ENCODE measurements around the gene ANKRD28.

DNA sequence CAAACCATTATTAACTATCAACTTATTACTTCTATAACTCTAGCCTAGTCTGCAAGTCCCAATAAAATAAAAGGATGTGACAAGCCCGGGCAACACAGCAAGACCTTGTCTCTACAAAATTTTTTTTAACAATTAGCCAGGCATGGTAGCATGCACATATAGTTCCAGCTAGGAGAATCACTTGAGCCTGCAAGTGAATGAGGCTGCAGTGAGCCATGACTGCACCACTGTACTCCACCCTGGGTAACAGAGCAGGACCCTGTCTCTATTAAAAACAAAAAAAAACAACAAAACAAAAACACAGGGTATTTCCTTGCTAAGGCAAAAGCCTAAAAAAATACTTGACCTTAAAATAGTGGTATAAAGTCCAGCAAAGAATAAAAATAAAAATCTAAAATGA, 31.4 kb downstream of the ANKRD28 start:
- TF ChIP-seq, protein P1, sequence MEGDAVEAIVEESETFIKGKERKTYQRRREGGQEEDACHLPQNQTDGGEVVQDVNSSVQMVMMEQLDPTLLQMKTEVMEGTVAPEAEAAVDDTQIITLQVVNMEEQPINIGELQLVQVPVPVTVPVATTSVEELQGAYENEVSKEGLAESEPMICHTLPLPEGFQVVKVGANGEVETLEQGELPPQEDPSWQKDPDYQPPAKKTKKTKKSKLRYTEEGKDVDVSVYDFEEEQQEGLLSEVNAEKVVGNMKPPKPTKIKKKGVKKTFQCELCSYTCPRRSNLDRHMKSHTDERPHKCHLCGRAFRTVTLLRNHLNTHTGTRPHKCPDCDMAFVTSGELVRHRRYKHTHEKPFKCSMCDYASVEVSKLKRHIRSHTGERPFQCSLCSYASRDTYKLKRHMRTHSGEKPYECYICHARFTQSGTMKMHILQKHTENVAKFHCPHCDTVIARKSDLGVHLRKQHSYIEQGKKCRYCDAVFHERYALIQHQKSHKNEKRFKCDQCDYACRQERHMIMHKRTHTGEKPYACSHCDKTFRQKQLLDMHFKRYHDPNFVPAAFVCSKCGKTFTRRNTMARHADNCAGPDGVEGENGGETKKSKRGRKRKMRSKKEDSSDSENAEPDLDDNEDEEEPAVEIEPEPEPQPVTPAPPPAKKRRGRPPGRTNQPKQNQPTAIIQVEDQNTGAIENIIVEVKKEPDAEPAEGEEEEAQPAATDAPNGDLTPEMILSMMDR (conservative IDR thresholded peaks at IDR 0.05) = no peak
- no peak for TF ChIP-seq ZFX (IDR thresholded peaks at IDR 0.05)

Data from C4-2B (cell line).